B cell (primary cell): ENCODE measurements around the gene UBR4. TPM values are rescaled to one million over a fixed set of nuclear protein-coding genes. Genes with fewer than 3 reads are reported as not detected.

Experiments used
- ATAC-seq: fragments of 200-7000 bp; cut with Tn5 transposase; one replicate; pipeline ENCODE4 v1.10.0; 2021; ENCODE audit warnings: low read depth, mild to moderate bottlenecking, moderate number of reproducible peaks, moderate library complexity
- CTCF ChIA-PET: fragments of 350-600 bp; sonication (Branson Sonifier 250); formaldehyde crosslinking; loops from one replicate; lab custom pipeline; 2021; ENCODE audit warnings: antibody characterized with exemption, inconsistent platforms; lab: Charles Lee
- POLR2A ChIA-PET: fragments of 350-600 bp; sonication (Branson Sonifier 250); formaldehyde crosslinking; loops from one replicate; lab custom pipeline; 2021; ENCODE audit warnings: antibody characterized with exemption; lab: Charles Lee
- DNase-seq: peaks from one replicate; pipeline ENCODE4 v3.0.0; 2013
- H2AFZ ChIP-seq: 2 replicates; pipeline ENCODE4 v1.6.1; 2012; ENCODE audit warnings: mild to moderate bottlenecking, low read depth, low read length; ENCODE audit not compliant: insufficient read depth, poor library complexity, severe bottlenecking
- H3K27ac ChIP-seq, 2 donors: 1 replicate in 1 of 2; 2 replicates in 1 of 2; pipeline ENCODE4 v1.5.1; 2012 to 2013; ENCODE audit warnings: low read length in 2 of 2, mild to moderate bottlenecking in 2 of 2, moderate library complexity in 1 of 2
- H3K27me3 ChIP-seq, 4 experiments: fragments of 200-600 bp in 1 of 4; sonication (generic) in 1 of 4; replicated peaks in 1 of 4; 1 replicate in 2 of 4; 2 replicates in 2 of 4; pipeline versions ENCODE4 v1.6.1 to v1.7.0; 2013 to 2016; ENCODE audit warnings: low read length in 3 of 4, mild to moderate bottlenecking in 2 of 4, mixed read lengths in 1 of 4, moderate library complexity in 1 of 4; ENCODE audit not compliant: insufficient read depth in 4 of 4, control insufficient read depth in 3 of 4; ENCODE audit errors: control extremely low read depth in 1 of 4
- H3K36me3 ChIP-seq, 2 experiments: replicated peaks in 1 of 2; 1 replicate in 1 of 2; 2 replicates in 1 of 2; pipeline versions ENCODE4 v1.6.1 to v1.7.1; 2013; ENCODE audit warnings: low read length in 1 of 2; ENCODE audit not compliant: insufficient read depth in 2 of 2, control insufficient read depth in 1 of 2; ENCODE audit errors: control extremely low read depth in 1 of 2, extremely low read depth in 1 of 2
- H3K4me1 ChIP-seq, 2 donors: fragments of 200-600 bp in 1 of 2; sonication (generic) in 1 of 2; 1 replicate in 1 of 2; 2 replicates in 1 of 2; pipeline versions ENCODE4 v1.5.1 to v1.6.1; 2013 to 2017; ENCODE audit warnings: low read length in 2 of 2; ENCODE audit not compliant: control insufficient read depth in 2 of 2, insufficient read depth in 2 of 2
- H3K4me2 ChIP-seq: replicated peaks from 2 replicates; pipeline ENCODE3; 2012; ENCODE audit warnings: mild to moderate bottlenecking, low read depth, low read length; ENCODE audit not compliant: poor library complexity, severe bottlenecking
- H3K4me3 ChIP-seq, 5 experiments: fragments of 200-600 bp in 1 of 5; sonication (generic) in 1 of 5; 1 replicate in 3 of 5; 2 replicates in 2 of 5; pipeline versions ENCODE4 v1.5.1 to v1.7.0; 2011 to 2016; ENCODE audit warnings: low read length in 4 of 5, mild to moderate bottlenecking in 4 of 5, low read depth in 2 of 5, control low read depth in 1 of 5, moderate library complexity in 1 of 5; ENCODE audit not compliant: insufficient read depth in 1 of 5; ENCODE audit errors: control extremely low read depth in 1 of 5, extremely low read depth in 1 of 5
- H3K79me2 ChIP-seq: fragments of 200-600 bp; sonication (generic); one replicate; pipeline ENCODE4 v1.6.0; 2016; ENCODE audit warnings: low read length; ENCODE audit not compliant: control insufficient read depth, insufficient read depth
- H3K9ac ChIP-seq: fragments of 200-600 bp; sonication (generic); 2 replicates; pipeline ENCODE4 v1.6.1; 2017; ENCODE audit warnings: mild to moderate bottlenecking, low read length, moderate library complexity
- H3K9me3 ChIP-seq, 3 donors: one replicate each; pipeline versions ENCODE4 v1.6.1 to v1.7.1; 2013; ENCODE audit warnings: low read length in 2 of 3; ENCODE audit not compliant: control insufficient read depth in 2 of 3, insufficient read depth in 1 of 3; ENCODE audit errors: control extremely low read depth in 1 of 3
- H4K20me1 ChIP-seq: 2 replicates; pipeline ENCODE4 v1.6.0; 2012; ENCODE audit warnings: mild to moderate bottlenecking, low read length; ENCODE audit not compliant: insufficient read depth, control insufficient read depth, poor library complexity, severe bottlenecking
- H3K27ac Mint-ChIP-seq: one replicate; pipeline ENCODE4 v1.8.0; 2021; ENCODE audit warnings: mixed read lengths
- H3K27me3 Mint-ChIP-seq: one replicate; pipeline ENCODE4 v1.8.0; 2021; ENCODE audit warnings: mixed read lengths
- H3K4me1 Mint-ChIP-seq: one replicate; pipeline ENCODE4 v1.8.0; 2021; ENCODE audit warnings: mixed read lengths
- H3K4me3 Mint-ChIP-seq: one replicate; pipeline ENCODE4 v1.8.0; 2021; ENCODE audit warnings: mixed read lengths
- H3K9me3 Mint-ChIP-seq: one replicate; pipeline ENCODE4 v1.8.0; 2022; ENCODE audit warnings: mixed read lengths; ENCODE audit not compliant: insufficient read depth
- CTCF ChIP-seq: fragments of 200-600 bp; IDR thresholded peaks from one replicate; pipeline ENCODE4 v1.8.0; 2022; ENCODE audit warnings: antibody characterized with exemption, mild to moderate bottlenecking
- EZH2 ChIP-seq: IDR thresholded peaks from 2 replicates; pipeline ENCODE4 v1.6.1; 2012; ENCODE audit warnings: borderline replicate concordance, low read depth, mild to moderate bottlenecking, moderate library complexity, low read length; ENCODE audit not compliant: insufficient read depth, poor library complexity, severe bottlenecking
- WGBS: methylation state at CpG from one replicate; pipeline ENCODE4 v1.1.5; 2013; ENCODE audit warnings: missing lambda C conversion rate; ENCODE audit not compliant: insufficient coverage; 5-methylcytosine and 5-hydroxymethylcytosine counted together
- intact Hi-C: fragments of 100-400 bp; cut with micrococcal nuclease; formaldehyde crosslinking; loops from one replicate; pipeline ENCODE4 v1.10.0; 2022
- polyA plus RNA-seq: library from polyadenylated mRNA; depleted of rRNA; stranded (reverse); fragments of >200 nt; gene quantifications from 2 replicates; pipeline ENCODE4 v1.2.3, GENCODE V29; 2012
- total RNA-seq, 2 donors: library from RNA; stranded (reverse); fragments of 120-200 nt in 1 of 2; gene quantifications; 1 replicate in 1 of 2; 2 replicates in 1 of 2; pipeline versions ENCODE4 v1.2.3 to v1.2.4, GENCODE V29; 2013 to 2022

Gene UBR4
- total and polyA plus RNA-seq, 2 donors (not counting 1 experiment from before 2014, with no cell fraction given), result 90.0 to 190 TPM

GRCh38 chr1:19080721-19081120 is 129.3 kb downstream of the UBR4 start:
- TF ChIP-seq CTCF (no peak), EZH2 (no peak)
- H3K4me3 Mint-ChIP-seq, result no peak overlapping the region
- Histone ChIP-seq H2AFZ (no peak overlapping the region), H3K79me2 (no peaks in the 10 kb centered on the region), H3K4me3 (peak overlapping the region in 1 of 5 experiments; percentile 16), H3K4me2 (no peak overlapping the region), H3K27ac (no peak overlapping the region), H3K27me3 (no peaks in the 10 kb centered on the region), H3K4me1 (no peaks in the 10 kb centered on the region), H4K20me1 (no peaks in the 10 kb centered on the region), H3K36me3 (peaks cover 6 to 94% of the 10 kb centered on the region in 2 experiments), H3K9me3 (no peaks in the 10 kb centered on the region), H3K9ac (no peak overlapping the region)
- ChIA-PET CTCF (no interaction called here), POLR2A (no interaction called here)
- WGBS, result no CpG with 5 or more reads among the region's 3 CpGs
- ATAC-seq, result no peak
- intact Hi-C loops, result no loop called here
- H3K27me3 Mint-ChIP-seq, result no peaks in the 10 kb centered on the region
- H3K27ac Mint-ChIP-seq, result no peak overlapping the region
- H3K9me3 Mint-ChIP-seq, result no peaks in the 10 kb centered on the region
- DNase-seq, result no peak
- H3K4me1 Mint-ChIP-seq, result peaks cover 2% of the 10 kb centered on the region

DNA sequence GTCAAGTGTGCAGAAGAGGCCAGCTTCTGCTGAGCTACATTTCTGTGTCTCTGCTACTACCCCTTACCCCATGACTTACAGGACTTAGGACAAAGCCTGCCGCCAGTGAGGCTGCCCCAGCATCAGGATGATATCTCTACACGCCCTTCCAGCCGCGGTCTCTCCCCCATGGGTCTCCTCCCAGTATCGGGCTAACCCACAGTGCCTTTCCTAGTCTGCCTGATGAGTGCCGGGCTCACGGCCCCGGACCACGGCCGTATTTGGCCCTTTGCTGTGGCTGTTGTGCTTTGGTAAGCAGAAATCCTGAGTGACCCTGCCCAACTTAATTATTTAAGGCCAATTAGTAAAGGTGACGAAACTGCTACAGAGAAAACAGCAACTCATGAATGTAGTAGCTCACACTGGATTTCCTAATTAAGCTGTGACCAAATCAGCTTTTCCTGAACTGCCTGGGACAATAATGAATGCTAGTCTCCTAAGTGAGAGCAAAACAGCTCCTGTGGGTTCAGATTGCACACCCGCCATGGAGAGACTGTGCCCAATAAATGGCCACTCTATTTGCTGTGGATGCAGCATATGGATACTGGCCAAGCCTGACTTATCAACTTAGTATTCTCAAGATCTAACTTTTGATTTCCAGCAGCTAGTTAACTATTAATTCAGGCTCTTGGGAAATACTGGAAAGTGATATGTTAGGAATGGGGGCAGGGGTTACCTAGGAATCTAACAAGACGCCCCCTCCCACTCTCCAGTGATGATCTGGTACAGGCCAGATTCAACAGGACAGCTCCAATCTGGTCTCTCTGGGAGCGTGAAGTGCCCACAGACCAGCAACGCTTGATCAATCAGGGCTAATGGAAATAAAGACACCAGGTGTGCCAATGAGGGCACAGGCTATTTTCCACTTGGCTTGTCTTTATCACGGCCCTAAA is 130.3 kb downstream of the UBR4 start:
- H3K9ac ChIP-seq, result no peak overlapping the region
- no peak for ATAC-seq
- TF ChIP-seq CTCF (no peak), EZH2 (no peak)
- peaks cover 9 to 96% of the 10 kb centered on the region in 2 experiments for H3K36me3 ChIP-seq
- ChIA-PET POLR2A (no interaction called here), CTCF (interaction anchor here (1.0 to 1.5 kb wide), 2 partner anchors 9 to 173 kb away, joined by 3 to 7 read pairs; no protein-coding TSS in a partner anchor)
- intact Hi-C loops, result no loop called here
- H3K4me2 ChIP-seq, result no peak overlapping the region
- no peaks in the 10 kb centered on the region for H3K79me2 ChIP-seq
- no peaks in the 10 kb centered on the region for H3K27me3 Mint-ChIP-seq
- no peaks in the 10 kb centered on the region for H3K9me3 Mint-ChIP-seq
- H2AFZ ChIP-seq, result no peak overlapping the region
- no peak overlapping the region for H3K4me3 Mint-ChIP-seq
- H3K27ac Mint-ChIP-seq, result no peak overlapping the region
- H4K20me1 ChIP-seq, result no peaks in the 10 kb centered on the region
- no peak overlapping the region for H3K27ac ChIP-seq
- H3K4me1 Mint-ChIP-seq, result peaks cover 2% of the 10 kb centered on the region
- H3K4me3 ChIP-seq, result no peak overlapping the region
- H3K9me3 ChIP-seq, result no peaks in the 10 kb centered on the region
- no peaks in the 10 kb centered on the region for H3K4me1 ChIP-seq
- no peak for DNase-seq
- WGBS, result 96% methylated on average over 12 of the region's 16 CpGs
- H3K27me3 ChIP-seq, result no peaks in the 10 kb centered on the region
